Ishikawa (cell line): ENCODE results near the gene IRF2.

Experiments
- CEBPB ChIP-seq: IDR thresholded peaks from 2 replicates; pipeline ENCODE4 v1.6.1; 2012
- CREB1 ChIP-seq: IDR thresholded peaks from 2 replicates; pipeline ENCODE4 v1.6.1; 2012; ENCODE audit warnings: low read depth
- EGR1 ChIP-seq: IDR thresholded peaks from 2 replicates; pipeline ENCODE4 v1.6.1; 2012
- EP300 ChIP-seq: IDR thresholded peaks from 2 replicates; pipeline ENCODE4 v1.6.1; 2012; ENCODE audit warnings: borderline replicate concordance
- FOXM1 ChIP-seq: IDR thresholded peaks from 2 replicates; pipeline ENCODE4 v1.6.1; 2012; ENCODE audit warnings: low read depth, borderline replicate concordance
- NFIC ChIP-seq: IDR thresholded peaks from 2 replicates; pipeline ENCODE4 v1.6.1; 2012
- RAD21 ChIP-seq: IDR thresholded peaks from 2 replicates; pipeline ENCODE4 v1.6.1; 2012; ENCODE audit warnings: low read depth
- TAF1 ChIP-seq: IDR thresholded peaks from 2 replicates; pipeline ENCODE4 v1.6.1; 2012; ENCODE audit warnings: low read depth, mild to moderate bottlenecking
- TCF12 ChIP-seq: IDR thresholded peaks from 2 replicates; pipeline ENCODE4 v1.6.1; 2012; ENCODE audit warnings: low read depth
- TEAD4 ChIP-seq: IDR thresholded peaks from 2 replicates; pipeline ENCODE4 v1.6.1; 2012
- YY1 ChIP-seq: IDR thresholded peaks from 2 replicates; pipeline ENCODE4 v1.6.1; 2012; ENCODE audit warnings: low read depth
- ZBTB7A ChIP-seq: IDR thresholded peaks from 2 replicates; pipeline ENCODE4 v1.6.1; 2012; ENCODE audit warnings: low read depth
- TF ChIP-seq, protein P1 (sequence below): IDR thresholded peaks from 2 replicates; pipeline ENCODE4 v1.6.1; 2012
- TF ChIP-seq, protein P2 (sequence below): IDR thresholded peaks from 2 replicates; pipeline ENCODE4 v1.6.1; 2012; ENCODE audit warnings: low read depth, mild to moderate bottlenecking
- TF ChIP-seq, protein P3 (sequence below): IDR thresholded peaks from 2 replicates; pipeline ENCODE4 v1.6.1; 2012

IRF2 gene

DNA sequence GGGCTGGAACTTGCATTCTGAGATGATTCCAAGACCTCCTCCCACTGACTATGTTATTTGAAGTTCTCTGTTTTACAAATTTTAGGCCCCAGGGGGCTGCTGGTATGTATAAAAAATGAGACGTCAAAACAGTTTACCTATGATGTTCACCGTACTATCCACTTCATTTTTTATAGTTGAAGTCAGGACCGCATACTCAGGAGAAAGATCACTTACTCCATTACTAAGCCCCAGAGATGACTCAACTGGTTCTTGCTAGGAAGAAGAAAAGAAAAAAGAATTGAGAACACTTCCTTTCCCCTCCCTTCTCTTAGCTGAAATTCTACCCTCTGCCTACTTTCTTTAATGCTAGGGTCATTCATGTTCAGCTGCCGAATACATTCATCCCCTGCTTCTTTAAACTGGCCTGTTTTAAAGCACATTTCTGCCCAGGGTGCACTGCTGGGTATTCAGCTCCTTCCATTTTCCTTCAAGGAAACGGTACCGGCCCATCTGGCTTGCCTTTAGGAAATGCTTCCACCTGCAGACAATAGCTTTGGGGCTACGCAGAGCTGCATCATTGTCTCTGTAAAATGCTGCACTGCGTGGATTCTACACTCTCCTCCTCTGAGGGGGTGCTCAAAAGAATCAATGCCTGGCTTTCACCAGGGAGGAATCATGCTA is 66.2 kb downstream of the IRF2 start:
- no peak for TF ChIP-seq FOXM1
- no peak for TF ChIP-seq EP300
- TF ChIP-seq, protein P1, sequence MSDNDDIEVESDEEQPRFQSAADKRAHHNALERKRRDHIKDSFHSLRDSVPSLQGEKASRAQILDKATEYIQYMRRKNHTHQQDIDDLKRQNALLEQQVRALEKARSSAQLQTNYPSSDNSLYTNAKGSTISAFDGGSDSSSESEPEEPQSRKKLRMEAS: no peak
- TF ChIP-seq TEAD4: no peak
- TF ChIP-seq, protein P2, sequence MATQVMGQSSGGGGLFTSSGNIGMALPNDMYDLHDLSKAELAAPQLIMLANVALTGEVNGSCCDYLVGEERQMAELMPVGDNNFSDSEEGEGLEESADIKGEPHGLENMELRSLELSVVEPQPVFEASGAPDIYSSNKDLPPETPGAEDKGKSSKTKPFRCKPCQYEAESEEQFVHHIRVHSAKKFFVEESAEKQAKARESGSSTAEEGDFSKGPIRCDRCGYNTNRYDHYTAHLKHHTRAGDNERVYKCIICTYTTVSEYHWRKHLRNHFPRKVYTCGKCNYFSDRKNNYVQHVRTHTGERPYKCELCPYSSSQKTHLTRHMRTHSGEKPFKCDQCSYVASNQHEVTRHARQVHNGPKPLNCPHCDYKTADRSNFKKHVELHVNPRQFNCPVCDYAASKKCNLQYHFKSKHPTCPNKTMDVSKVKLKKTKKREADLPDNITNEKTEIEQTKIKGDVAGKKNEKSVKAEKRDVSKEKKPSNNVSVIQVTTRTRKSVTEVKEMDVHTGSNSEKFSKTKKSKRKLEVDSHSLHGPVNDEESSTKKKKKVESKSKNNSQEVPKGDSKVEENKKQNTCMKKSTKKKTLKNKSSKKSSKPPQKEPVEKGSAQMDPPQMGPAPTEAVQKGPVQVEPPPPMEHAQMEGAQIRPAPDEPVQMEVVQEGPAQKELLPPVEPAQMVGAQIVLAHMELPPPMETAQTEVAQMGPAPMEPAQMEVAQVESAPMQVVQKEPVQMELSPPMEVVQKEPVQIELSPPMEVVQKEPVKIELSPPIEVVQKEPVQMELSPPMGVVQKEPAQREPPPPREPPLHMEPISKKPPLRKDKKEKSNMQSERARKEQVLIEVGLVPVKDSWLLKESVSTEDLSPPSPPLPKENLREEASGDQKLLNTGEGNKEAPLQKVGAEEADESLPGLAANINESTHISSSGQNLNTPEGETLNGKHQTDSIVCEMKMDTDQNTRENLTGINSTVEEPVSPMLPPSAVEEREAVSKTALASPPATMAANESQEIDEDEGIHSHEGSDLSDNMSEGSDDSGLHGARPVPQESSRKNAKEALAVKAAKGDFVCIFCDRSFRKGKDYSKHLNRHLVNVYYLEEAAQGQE: no peak
- TF ChIP-seq NFIC: no peak
- TF ChIP-seq EGR1: no peak
- no peak for TF ChIP-seq TCF12
- TF ChIP-seq, protein P3, sequence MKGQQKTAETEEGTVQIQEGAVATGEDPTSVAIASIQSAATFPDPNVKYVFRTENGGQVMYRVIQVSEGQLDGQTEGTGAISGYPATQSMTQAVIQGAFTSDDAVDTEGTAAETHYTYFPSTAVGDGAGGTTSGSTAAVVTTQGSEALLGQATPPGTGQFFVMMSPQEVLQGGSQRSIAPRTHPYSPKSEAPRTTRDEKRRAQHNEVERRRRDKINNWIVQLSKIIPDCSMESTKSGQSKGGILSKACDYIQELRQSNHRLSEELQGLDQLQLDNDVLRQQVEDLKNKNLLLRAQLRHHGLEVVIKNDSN: no peak
- TF ChIP-seq CREB1: no peak
- no peak for TF ChIP-seq RAD21
- TF ChIP-seq YY1: no peak
- no peak for TF ChIP-seq TAF1

DNA sequence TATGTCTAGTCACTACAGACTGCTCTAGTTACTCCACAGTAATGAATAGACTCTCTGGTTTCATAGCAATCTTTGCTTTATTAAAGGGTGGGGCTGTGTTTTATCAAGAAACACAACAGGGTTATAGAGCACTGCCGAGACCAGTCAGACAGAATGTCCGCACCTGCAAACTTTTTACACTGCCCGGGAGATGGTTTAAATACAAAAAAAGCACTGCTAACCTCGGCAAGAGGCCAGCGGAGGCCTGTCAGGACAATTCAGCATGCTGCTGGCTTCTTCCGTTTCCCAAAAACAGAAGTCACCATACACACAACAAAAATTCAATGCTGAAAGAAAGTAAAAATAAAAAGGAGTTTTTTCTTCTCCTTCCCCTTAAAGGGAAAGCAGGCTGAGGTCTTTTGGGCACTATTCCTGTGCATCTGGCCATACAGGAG is 67.4 kb downstream of the IRF2 start:
- no peak for TF ChIP-seq ZBTB7A
- TF ChIP-seq, protein P1: no peak
- TF ChIP-seq CREB1: no peak
- TF ChIP-seq EP300: no peak
- TF ChIP-seq FOXM1: no peak
- no peak for TF ChIP-seq TEAD4
- TF ChIP-seq NFIC: no peak

DNA sequence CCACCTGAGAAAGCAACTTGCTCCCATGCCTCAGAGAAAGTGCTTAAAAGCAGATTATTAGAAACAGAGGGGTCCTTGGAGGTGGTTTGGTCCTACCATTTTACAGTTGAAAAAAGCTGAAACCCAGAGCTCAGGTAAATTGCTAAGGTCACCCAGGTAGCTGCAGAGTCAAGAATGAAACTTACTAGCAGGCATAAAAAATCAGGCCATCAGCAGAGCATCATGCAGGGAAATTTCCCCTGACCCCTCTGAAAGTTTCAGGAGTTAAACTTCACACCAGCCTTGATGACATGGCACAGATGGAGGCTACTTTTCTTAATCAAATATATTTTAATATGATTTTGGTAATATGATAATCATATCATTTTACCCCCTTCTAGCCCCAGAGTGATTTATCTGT is 70.3 kb downstream of the IRF2 start:
- no peak for TF ChIP-seq YY1
- no peak for TF ChIP-seq TEAD4
- TF ChIP-seq, protein P1: no peak
- TF ChIP-seq EP300: no peak
- TF ChIP-seq, protein P3: no peak
- no peak for TF ChIP-seq CREB1
- no peak for TF ChIP-seq TAF1
- no peak for TF ChIP-seq EGR1
- no peak for TF ChIP-seq TCF12
- TF ChIP-seq FOXM1: no peak
- no peak for TF ChIP-seq CEBPB
- TF ChIP-seq, protein P2: no peak
- no peak for TF ChIP-seq NFIC
- TF ChIP-seq ZBTB7A: no peak
- TF ChIP-seq RAD21: no peak

DNA sequence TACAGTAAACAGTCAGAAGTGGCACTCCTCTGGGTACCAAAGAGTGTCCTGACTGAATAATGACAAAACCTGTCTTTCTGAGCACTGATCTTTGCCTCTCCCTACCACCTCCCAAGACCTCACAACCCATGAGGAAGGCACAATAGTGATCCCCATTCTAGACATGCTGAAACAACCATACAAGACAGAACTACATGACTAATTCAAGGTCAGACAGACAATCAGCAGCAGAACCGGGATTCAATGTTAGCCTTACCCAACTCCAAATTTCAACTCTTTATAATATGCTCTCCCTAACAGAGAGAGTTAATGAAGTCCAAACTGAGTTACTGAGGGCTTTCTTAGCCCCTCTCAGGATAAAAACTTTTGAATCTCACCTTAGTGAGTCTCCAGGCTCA is 71.0 kb downstream of the IRF2 start:
- TF ChIP-seq, protein P1: no peak
- TF ChIP-seq YY1 (no peak), CREB1 (no peak), TEAD4 (no peak), RAD21 (no peak), CEBPB (no peak), TAF1 (no peak), NFIC (no peak), FOXM1 (no peak), ZBTB7A (no peak), EGR1 (no peak), TCF12 (no peak), EP300 (no peak)
- TF ChIP-seq, protein P2: no peak
- TF ChIP-seq, protein P3: no peak
